Measurements from ENCODE around the gene MAN2A1. TPM values are rescaled to one million over a fixed set of nuclear protein-coding genes. Genes with fewer than 3 reads are reported as not detected.

Gene MAN2A1
- total RNA-seq, 4 donors from 2014 or later, result 37.0 to 45.9 (median 39.8) TPM

- peaks cover 5% of the 10 kb centered on the region for H3K36me3 ChIP-seq
- no peak for TF ChIP-seq POLR2AphosphoS5 (IDR thresholded peaks at IDR 0.05)
- TF ChIP-seq EP300 (IDR thresholded peaks at IDR 0.05), result no peak
- TF ChIP-seq CTCF (IDR thresholded peaks at IDR 0.05), result no peak
- TF ChIP-seq POLR2A (IDR thresholded peaks at IDR 0.05), result no peak
- no peak overlapping the region for H3K4me3 ChIP-seq
- H3K27ac ChIP-seq, result no peak overlapping the region
- WGBS, result 93% methylated on average over 3 of the region's 3 CpGs
- H3K27me3 ChIP-seq, result no peaks in the 10 kb centered on the region
- no peak for DNase-seq (ENCODE audit: low spot score in 2 of 2)
- no peaks in the 10 kb centered on the region for H3K9me3 ChIP-seq
- no peaks in the 10 kb centered on the region for H3K4me1 ChIP-seq
Measured at GRCh38 chr5:109833946-109834345, 144.2 kb downstream of the MAN2A1 start.

DNA sequence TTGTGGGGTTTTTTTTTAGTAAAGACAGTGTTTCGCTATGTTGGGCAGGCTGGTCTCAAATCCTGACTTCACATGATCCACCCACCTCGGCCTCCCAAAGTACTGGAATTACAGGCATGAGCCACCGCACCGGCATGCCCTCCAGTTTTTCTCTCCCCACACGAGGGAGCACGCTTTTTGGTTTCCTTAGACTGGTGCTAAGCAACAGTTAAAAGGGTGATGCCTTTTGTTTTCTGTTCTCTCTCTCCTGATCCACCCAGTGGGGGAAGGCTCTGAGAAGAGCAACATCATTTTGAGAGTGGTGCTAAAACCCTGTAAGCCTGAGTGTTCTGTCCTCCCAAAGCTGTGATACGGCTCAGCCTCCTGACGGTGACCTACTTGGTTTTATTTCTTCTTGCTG lies 146.6 kb downstream of the MAN2A1 start:
- TF ChIP-seq CTCF (IDR thresholded peaks at IDR 0.05) (no peak), EP300 (IDR thresholded peaks at IDR 0.05) (no peak), POLR2A (IDR thresholded peaks at IDR 0.05) (no peak), POLR2AphosphoS5 (IDR thresholded peaks at IDR 0.05) (no peak)
- H3K9me3 ChIP-seq, result no peaks in the 10 kb centered on the region
- H3K27ac ChIP-seq, result no peak overlapping the region
- WGBS, result 88% methylated on average over 8 of the region's 8 CpGs
- H3K4me1 ChIP-seq, result no peaks in the 10 kb centered on the region
- H3K27me3 ChIP-seq, result no peaks in the 10 kb centered on the region
- H3K36me3 ChIP-seq, result peaks cover 15% of the 10 kb centered on the region
- DNase-seq (ENCODE audit: low spot score in 2 of 2), result no peak
- no peak overlapping the region for H3K4me3 ChIP-seq

DNA sequence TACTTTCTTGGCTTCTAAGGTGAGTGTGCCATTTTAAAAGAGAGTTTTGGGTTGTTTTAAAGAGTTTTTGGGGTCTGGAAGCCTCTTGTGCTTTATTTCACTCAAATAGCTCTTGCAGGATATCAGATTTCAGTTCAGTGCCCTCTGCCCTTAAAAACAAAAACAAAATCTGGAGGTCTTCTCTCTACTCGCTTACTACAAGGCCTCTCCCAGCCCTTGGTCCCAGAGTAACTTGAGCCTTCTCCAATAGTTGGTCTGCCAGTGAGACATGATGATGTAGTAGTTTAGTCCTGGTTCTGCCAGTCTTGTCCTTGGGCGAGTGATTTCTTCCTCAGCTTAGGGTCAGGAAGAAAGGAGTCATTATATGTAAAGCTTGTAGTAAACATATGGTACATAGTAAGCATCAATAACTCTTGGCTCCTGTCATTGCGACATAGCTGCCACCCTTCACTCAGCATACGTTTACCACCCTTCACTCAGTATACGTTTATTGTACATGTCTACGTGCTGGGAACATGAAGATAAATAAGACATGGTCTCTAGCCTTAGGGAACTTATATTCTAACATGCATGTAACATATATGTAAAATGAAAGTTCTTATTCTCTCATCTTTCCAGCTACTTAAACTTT lies 147.6 kb downstream of the MAN2A1 start:
- Histone ChIP-seq H3K4me3 (no peak overlapping the region), H3K9me3 (no peaks in the 10 kb centered on the region), H3K27ac (no peak overlapping the region), H3K4me1 (no peaks in the 10 kb centered on the region), H3K36me3 (peaks cover 15% of the 10 kb centered on the region), H3K27me3 (no peaks in the 10 kb centered on the region)
- TF ChIP-seq CTCF (IDR thresholded peaks at IDR 0.05), result no peak
- no peak for TF ChIP-seq POLR2AphosphoS5 (IDR thresholded peaks at IDR 0.05)
- no peak for TF ChIP-seq EP300 (IDR thresholded peaks at IDR 0.05)
- TF ChIP-seq POLR2A (IDR thresholded peaks at IDR 0.05), result no peak
- no peak for DNase-seq (ENCODE audit: low spot score in 2 of 2)
- 92% methylated on average over 6 of the region's 6 CpGs for WGBS

GRCh38 chr5:109838157-109838556 lies 148.4 kb downstream of the MAN2A1 start:
- H3K27ac ChIP-seq, result no peak overlapping the region
- no peaks in the 10 kb centered on the region for H3K4me1 ChIP-seq
- H3K4me3 ChIP-seq, result no peak overlapping the region
- no peaks in the 10 kb centered on the region for H3K9me3 ChIP-seq
- no peaks in the 10 kb centered on the region for H3K27me3 ChIP-seq
- no peak for TF ChIP-seq POLR2A (IDR thresholded peaks at IDR 0.05)
- TF ChIP-seq POLR2AphosphoS5 (IDR thresholded peaks at IDR 0.05), result no peak
- TF ChIP-seq EP300 (IDR thresholded peaks at IDR 0.05), result no peak
- TF ChIP-seq CTCF (IDR thresholded peaks at IDR 0.05), result no peak
- DNase-seq (ENCODE audit: low spot score in 2 of 2), result no peak
- WGBS, result 100% methylated on average over 1 of the region's 1 CpG
- H3K36me3 ChIP-seq, result peaks cover 20% of the 10 kb centered on the region

DNA sequence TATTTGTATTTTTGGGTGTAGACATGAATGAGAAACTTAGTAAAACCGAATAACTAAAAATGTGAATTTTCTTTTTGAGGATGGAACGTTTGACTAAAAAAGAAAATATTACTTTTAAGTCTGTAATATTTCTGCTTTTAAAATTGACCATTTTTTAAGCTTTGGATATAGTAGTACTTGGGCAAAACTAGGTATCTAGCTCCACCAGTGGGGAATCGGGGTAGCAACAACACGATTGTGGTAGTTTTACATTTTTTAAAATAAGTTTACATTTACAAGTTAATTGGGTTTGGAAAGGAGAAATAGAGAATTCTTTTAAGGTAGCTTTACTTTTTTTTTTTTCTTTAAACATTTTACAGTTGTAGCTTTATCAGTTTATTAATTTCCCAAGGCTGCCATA lies 154.4 kb downstream of the MAN2A1 start:
- peaks cover 49% of the 10 kb centered on the region for H3K36me3 ChIP-seq
- peaks cover 3% of the 10 kb centered on the region for H3K4me1 ChIP-seq
- H3K27ac ChIP-seq, result no peak overlapping the region
- no peaks in the 10 kb centered on the region for H3K9me3 ChIP-seq
- DNase-seq (ENCODE audit: low spot score in 2 of 2), result no peak
- no peak overlapping the region for H3K4me3 ChIP-seq
- WGBS, result 93% methylated on average over 4 of the region's 4 CpGs
- no peaks in the 10 kb centered on the region for H3K27me3 ChIP-seq
- TF ChIP-seq POLR2AphosphoS5 (IDR thresholded peaks at IDR 0.05) (no peak), CTCF (IDR thresholded peaks at IDR 0.05) (no peak), EP300 (IDR thresholded peaks at IDR 0.05) (no peak), POLR2A (IDR thresholded peaks at IDR 0.05) (no peak)
